Aorta (tissue), 4 donors: ENCODE measurements around the gene OR8S1. TPM values are rescaled to one million over a fixed set of nuclear protein-coding genes. Genes with fewer than 3 reads are reported as not detected.

Experiments
- polyA plus RNA-seq, 2 donors: library from polyadenylated mRNA; stranded (reverse); fragments of 200-250 nt; gene quantifications; one replicate each; pipeline ENCODE4 v1.2.3, GENCODE V29; 2013
- total RNA-seq, 2 donors: library from RNA; stranded (reverse); fragmentation: NEBNext Ultra II Directional; extraction: Animal tissue kit (Norgen Biotek cat#: 25700); gene quantifications; one replicate each; pipeline ENCODE4 v1.2.1, GENCODE V29; 2021
- donor health status: healthy with polysubstance abuse.
- donor health status: Bipolar disorder and iron deficiency.
- donor health status: DM: no; HTN: no; CAD: no.
- donor health status: DM: yes; HTN: yes; CAD: no.

Gene OR8S1
- total and polyA plus RNA-seq, 4 donors, result not detected

Other genes starting within 250 kb of the OR8S1 start
- 10 to 100 TPM; 19.4 to 22.4 TPM for gene ZNF641, start 174.7 kb upstream of the OR8S1 start, total RNA-seq
- gene ZNF641, start 174.7 kb upstream of the OR8S1 start, polyA plus RNA-seq, result 10 to 100 TPM in 1 of 2 donors, 1 to 10 TPM in 1; 9.0 to 15.3 TPM
- gene ANP32D, start 53.1 kb upstream of the OR8S1 start, total RNA-seq, result not detected
- not detected for gene ANP32D, start 53.1 kb upstream of the OR8S1 start, polyA plus RNA-seq
- under 1 TPM in 1 of 2 donors, not detected in 1; 0.65 TPM for gene C12orf54, start 43.1 kb upstream of the OR8S1 start, total RNA-seq
- gene C12orf54, start 43.1 kb upstream of the OR8S1 start, polyA plus RNA-seq, result 1 to 10 TPM in 1 of 2 donors, not detected in 1; 2.5 TPM
- gene LALBA, start 44.4 kb downstream of the OR8S1 start, total RNA-seq, result not detected
- not detected for gene LALBA, start 44.4 kb downstream of the OR8S1 start, polyA plus RNA-seq
- gene KANSL2, start 156.6 kb downstream of the OR8S1 start, total RNA-seq, result 10 to 100 TPM; 23.4 to 25.6 TPM
- 10 to 100 TPM; 18.7 to 31.0 TPM for gene KANSL2, start 156.6 kb downstream of the OR8S1 start, polyA plus RNA-seq
- 10 to 100 TPM; 36.7 to 42.0 TPM for gene CCNT1, start 191.1 kb downstream of the OR8S1 start, total RNA-seq
- 1 to 10 TPM; 3.9 to 7.4 TPM for gene CCNT1, start 191.1 kb downstream of the OR8S1 start, polyA plus RNA-seq